AG04449 (cell line): ENCODE measurements around the gene SCARB1.

Source experiments
- CTCF ChIA-PET: fragments of 350-600 bp; formaldehyde crosslinking; extraction: SDS; loops from one replicate; lab custom pipeline; 2021; ENCODE audit warnings: antibody characterized with exemption; lab: Yijun Ruan, JAX
- POLR2A ChIA-PET: fragments of 400-600, 350-600 bp; formaldehyde crosslinking; extraction: SDS; loops from one replicate; lab custom pipeline; 2020; ENCODE audit warnings: antibody characterized with exemption, inconsistent platforms; lab: Yijun Ruan, JAX
- DNase-seq: peaks from one replicate; pipeline ENCODE4 v3.0.0-alpha.2; 2010; ENCODE audit warnings: low read depth, low spot score
- H3K4me3 ChIP-seq: 2 replicates; pipeline ENCODE4 v1.5.1; 2011; ENCODE audit warnings: low read depth, mild to moderate bottlenecking, control low read depth, low read length
- TF ChIP-seq, protein P1 (sequence below): IDR thresholded peaks from one replicate; pipeline ENCODE4 v1.5.1; 2011; ENCODE audit warnings: mild to moderate bottlenecking, moderate library complexity, low read length, control low read depth, inconsistent platforms; ENCODE audit not compliant: insufficient read depth; ENCODE audit errors: missing control alignments

SCARB1 gene

DNA sequence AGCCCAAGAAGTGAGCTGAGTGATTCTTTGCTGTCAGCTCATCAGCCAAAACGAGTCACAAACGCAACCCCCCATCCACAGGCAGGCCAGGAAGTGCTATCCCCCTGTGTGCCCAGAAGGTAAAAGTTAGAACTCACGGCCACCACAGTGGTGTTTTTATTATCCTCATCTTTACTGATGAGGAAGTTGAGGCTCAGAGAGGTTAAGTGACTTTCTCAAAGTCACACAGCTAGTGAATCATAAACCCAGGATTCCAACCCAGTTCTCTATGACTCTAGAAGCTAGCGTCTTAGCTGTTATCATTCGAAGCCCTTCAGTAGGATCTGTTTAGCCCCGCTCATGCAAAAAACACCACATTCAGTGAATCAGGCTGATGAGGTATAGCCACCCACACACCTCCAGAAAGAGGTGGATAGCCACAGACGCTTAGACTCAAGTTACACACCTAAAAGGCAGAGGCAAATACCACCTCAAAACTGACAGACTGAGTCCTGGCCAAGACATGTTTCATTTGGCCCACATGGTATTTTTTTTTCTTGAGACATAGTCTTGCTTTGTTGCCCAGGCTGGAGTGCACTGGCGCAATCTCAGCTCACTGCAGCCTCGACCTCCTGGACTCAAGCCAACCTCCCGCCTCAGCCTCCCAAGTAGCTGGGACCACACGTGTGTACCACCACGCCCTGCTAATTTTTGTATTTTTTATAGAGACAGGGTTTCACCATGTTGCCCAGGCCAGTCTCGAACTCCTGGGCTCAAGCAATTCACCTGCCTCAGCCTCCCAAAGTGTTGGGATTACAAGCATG lies 100.7 kb downstream of the SCARB1 start:
- no peak overlapping the region for H3K4me3 ChIP-seq
- TF ChIP-seq, protein P1, sequence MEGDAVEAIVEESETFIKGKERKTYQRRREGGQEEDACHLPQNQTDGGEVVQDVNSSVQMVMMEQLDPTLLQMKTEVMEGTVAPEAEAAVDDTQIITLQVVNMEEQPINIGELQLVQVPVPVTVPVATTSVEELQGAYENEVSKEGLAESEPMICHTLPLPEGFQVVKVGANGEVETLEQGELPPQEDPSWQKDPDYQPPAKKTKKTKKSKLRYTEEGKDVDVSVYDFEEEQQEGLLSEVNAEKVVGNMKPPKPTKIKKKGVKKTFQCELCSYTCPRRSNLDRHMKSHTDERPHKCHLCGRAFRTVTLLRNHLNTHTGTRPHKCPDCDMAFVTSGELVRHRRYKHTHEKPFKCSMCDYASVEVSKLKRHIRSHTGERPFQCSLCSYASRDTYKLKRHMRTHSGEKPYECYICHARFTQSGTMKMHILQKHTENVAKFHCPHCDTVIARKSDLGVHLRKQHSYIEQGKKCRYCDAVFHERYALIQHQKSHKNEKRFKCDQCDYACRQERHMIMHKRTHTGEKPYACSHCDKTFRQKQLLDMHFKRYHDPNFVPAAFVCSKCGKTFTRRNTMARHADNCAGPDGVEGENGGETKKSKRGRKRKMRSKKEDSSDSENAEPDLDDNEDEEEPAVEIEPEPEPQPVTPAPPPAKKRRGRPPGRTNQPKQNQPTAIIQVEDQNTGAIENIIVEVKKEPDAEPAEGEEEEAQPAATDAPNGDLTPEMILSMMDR: no peak
- POLR2A ChIA-PET: no interaction called here
- CTCF ChIA-PET: interaction anchor here (0.7 to 7.3 kb wide), 11 partner anchors 11 to 732 kb away, joined by 3 to 70 read pairs (median 7); partner anchors contain the start of gene NCOR2
- DNase-seq: no peak

DNA sequence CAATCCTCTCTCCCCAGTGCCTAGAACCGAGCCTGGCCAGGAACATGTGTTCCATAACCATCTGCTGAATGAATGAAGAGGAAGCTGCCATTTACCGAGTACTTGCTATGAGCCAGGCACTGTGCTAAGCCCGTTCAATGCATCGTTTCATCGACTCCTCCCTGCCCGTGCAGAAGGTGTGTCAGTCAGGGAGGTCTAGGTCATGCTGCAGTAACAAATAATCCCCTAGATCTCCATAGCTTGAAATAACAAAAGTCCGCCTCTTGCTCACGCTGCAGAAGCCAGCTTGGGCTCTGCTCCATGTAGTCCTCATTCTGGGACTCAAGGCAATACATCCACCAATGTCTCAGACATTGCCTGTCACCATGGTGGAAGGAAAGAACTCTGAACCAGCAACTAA lies 101.3 kb downstream of the SCARB1 start:
- no peak overlapping the region for H3K4me3 ChIP-seq
- CTCF ChIA-PET: interaction anchor here (0.7 to 7.3 kb wide), 12 partner anchors 9 to 731 kb away, joined by 3 to 35 read pairs (median 4); partner anchors contain the start of gene NCOR2
- TF ChIP-seq, protein P1: no peak
- POLR2A ChIA-PET: interaction anchor here (0.5 kb wide), 1 partner anchor 144 kb away, joined by 3 read pairs; no protein-coding TSS in a partner anchor
- DNase-seq: no peak

DNA sequence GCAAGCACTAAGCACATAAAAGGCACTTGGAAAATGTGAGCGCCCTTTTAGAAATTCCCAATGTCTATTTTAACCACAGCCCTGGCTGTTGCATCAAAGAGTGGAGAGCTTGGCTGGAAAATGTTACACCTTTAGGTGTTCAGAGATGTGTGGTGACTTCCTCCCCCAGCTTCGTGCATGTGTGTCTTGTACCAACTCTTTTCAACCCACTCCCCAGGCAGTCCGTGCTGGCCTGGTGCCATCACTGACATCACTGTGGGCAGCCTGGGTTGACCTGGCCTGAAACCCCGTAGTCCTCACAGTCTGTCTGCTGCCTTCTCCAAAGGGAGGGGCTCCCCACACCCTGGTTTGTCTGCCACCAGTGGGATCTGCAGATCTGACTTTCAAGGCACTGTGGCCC lies 101.8 kb downstream of the SCARB1 start:
- TF ChIP-seq, protein P1: no peak
- no peak overlapping the region for H3K4me3 ChIP-seq
- ChIA-PET POLR2A (interaction anchor here (0.5 kb wide), 1 partner anchor 145 kb away, joined by 3 read pairs; no protein-coding TSS in a partner anchor), CTCF (interaction anchor here (0.9 to 7.3 kb wide), 9 partner anchors 10 to 263 kb away, joined by 3 to 35 read pairs (median 5); partner anchors contain the start of gene NCOR2)
- no peak for DNase-seq

DNA sequence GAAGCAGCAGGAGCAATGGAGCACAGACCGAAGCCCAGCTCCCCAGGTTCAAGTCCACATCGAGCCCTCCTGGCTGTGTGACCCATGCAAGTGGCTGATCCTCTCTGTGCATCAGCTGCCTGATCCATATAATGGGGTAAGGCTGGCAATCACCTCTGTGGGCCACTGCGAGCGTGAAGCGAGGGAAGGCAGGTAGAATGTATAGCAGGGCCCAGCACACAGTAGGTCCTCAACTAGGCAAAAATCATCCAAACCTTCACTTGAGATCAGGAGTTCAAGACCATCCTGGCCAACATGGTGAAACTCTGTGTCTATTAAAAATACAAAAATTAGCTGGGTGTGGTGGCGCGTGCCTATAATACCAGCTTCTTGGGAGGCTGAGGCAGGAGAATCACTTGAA lies 102.6 kb downstream of the SCARB1 start:
- no peak overlapping the region for H3K4me3 ChIP-seq
- DNase-seq: no peak
- ChIA-PET POLR2A (no interaction called here), CTCF (interaction anchor here (1.4 to 4.3 kb wide), 4 partner anchors 9 to 196 kb away, joined by 3 to 18 read pairs (median 6); partner anchors contain the start of gene NCOR2)
- TF ChIP-seq, protein P1: no peak

DNA sequence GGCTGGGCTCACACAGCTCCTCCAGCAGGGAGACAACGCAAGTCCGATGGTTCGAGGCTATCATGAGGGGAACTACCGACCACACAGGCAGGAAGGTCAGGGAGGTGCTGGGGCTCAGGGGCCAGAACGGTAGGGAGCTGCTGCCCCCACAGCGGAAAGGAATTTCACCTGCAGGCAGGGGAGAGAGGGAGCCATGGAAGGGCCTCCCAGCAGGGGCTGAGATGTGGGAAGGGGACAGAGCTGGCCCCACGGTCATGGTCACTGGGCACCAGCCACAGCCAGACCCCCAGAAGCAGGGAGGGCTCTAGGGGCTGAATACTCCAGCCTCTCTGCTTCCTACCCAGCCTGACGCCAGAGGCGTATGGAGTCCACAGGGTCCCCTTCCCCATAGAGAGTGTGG lies 103.1 kb downstream of the SCARB1 start:
- TF ChIP-seq, protein P1: no peak
- ChIA-PET CTCF (interaction anchor here (1.0 to 1.4 kb wide), 2 partner anchors 11 to 196 kb away, joined by 3 read pairs; no protein-coding TSS in a partner anchor), POLR2A (no interaction called here)
- no peak overlapping the region for H3K4me3 ChIP-seq
- DNase-seq: no peak
